Thoracic aorta endothelial cell (primary cell): ENCODE results near the gene C17orf50. TPM values are rescaled to one million over a fixed set of nuclear protein-coding genes. Genes with fewer than 3 reads are reported as not detected.

Source experiments
- total RNA-seq: library from RNA; depleted of rRNA; stranded (reverse); fragments of >200 nt; gene quantifications from 2 replicates; pipeline ENCODE4 v1.2.3, GENCODE V29; 2012

The C17orf50 gene
- total RNA-seq: not detected in 2 replicates

DNA sequence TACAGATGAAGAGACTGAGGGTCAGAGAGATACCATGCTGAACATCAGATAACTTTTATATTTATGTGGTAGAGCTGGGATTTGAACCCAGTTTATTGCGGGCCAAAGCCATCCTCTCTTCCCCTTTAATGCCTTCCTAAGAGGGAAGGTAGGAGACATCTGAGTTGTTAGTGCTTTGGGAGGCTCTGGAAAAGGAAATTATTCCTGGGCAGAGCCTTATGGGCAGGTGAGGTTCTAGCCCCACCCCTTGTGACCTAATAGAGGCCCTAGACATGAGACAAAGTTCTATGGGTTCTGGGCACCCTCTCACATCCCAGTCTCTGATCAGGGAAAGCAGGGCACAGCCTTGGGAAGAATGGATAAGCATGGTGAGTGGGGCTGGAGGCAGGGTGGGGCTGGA lies at the start of gene C17orf50:
C17orf50 (plus strand) TSS at position 301 of the 400 bp plus-strand sequence; CDS start at position 356, 55 bp downstream.

GRCh38 chr17:35731239-35731916 lies 29.3 kb upstream of the C17orf50 start, which contains the start of gene RASL10B:
Gene RASL10B (plus strand): TSS chr17:35731639. CDS start chr17:35735185, 3,546 bp downstream.

DNA sequence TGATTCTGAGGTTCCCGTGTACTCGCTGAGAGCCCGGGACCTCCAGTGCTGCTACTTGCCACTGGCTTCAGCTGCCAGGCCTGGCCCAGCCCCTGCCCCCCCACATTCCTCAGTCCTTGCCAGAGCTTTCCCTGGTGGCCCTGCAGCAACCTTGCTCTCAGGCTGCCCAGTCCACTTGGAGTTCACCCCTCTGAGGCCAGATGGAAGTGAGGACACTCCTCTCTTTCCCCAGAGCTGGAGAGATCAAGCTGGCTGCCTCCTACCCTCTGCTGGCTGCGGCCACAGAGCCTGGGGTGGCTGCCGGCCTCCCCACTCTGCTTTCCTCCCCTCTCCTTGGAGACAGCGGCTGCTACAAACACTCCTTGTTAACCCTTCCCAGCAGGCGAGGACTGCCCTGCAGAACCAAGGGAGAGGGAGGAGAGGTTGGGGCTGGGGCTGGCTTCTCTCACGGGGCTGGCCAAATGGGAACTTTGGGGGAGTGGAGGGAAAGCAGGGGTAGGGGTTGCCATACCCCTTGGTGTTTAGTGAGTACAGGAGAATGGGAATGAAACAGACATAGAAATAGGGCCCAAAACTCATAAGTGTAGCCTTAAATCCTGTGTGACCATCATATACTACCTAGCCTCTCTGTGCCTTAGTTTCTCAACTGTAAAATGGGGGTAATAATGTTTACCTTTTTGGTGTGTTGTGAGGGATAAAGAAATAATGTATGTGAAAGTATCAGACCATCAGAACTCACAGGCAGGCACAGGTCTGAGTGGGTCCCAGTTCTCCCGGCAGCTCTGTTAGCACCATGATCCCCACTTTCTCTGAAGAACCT lies 7.5 kb upstream of the C17orf50 start, which contains the start of gene GAS2L2:
GAS2L2 (minus strand) TSS at position 295 of the 820 bp plus-strand sequence. CDS start 389 bp downstream, outside the sequence.

GRCh38 chr17:35795007-35795870 lies 34.6 kb downstream of the C17orf50 start, which contains the start of gene MMP28:
Gene MMP28 (minus strand): TSS chr17:35795641. CDS start chr17:35795377, 264 bp downstream.

DNA sequence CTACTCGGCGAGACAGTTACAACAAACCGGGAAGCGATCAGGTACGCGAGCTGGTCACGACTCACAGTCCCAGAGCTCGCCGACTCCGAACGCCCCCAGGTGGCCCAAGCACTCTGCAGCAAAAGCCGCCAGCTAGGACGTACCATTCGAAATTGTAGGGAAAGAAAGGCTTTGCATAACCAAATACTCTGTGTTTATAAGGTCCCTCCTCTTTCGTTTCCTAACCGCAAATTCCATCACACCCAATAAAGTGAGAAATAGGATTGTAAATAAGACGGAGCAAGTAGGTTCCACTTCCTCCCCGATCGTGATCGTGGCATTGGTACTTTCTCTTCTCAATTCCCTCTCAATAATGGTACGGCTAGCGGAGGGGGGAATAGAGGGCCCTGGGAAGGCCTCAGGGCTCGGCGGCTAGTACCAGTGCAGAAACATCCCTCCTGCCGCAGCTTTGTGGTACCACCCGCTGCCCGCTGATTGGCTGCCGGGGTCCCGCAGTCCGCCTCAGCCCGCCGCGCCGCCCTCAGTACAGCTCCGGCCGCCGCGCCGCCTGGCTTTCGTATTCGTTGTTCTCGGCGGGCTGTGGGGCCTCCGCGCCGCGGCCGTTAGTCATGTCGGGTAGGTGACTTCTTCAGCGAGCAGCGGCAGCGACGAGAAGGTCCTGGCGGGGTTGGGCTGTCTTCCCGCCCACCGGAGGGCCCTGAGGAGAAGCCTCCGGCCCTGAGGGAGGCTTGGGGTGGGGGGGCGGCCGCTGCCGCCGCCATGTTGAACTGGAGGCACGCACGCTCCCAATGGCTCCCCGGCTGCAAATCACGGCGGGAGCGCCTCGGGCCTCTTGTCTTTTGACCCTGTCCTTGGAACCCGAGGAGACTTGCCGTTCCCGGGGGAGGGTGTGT lies 48.5 kb downstream of the C17orf50 start, which contains the start of gene TAF15:
TAF15 (plus strand) TSS at position 523 of the 893 bp plus-strand sequence; CDS start at position 609, 86 bp downstream.

Other genes starting within 250 kb of the C17orf50 start
- gene SLFN12L, start 223.2 kb upstream of the C17orf50 start, total RNA-seq: under 0.01 TPM in 1 of 2 replicates, not detected in the other
- not detected in 2 replicates for gene SLFN14, start 200.1 kb upstream of the C17orf50 start, total RNA-seq
- 4.9 and 5.3 TPM in 2 replicates for gene PEX12, start 182.3 kb upstream of the C17orf50 start, total RNA-seq
- gene AP2B1, start 173.6 kb upstream of the C17orf50 start, total RNA-seq: 172 and 218 TPM in 2 replicates
- 0.13 and 0.22 TPM in 2 replicates for gene RASL10B, start 29.2 kb upstream of the C17orf50 start, total RNA-seq
- gene GAS2L2, start 7.6 kb upstream of the C17orf50 start, total RNA-seq: not detected in 2 replicates
- 2.5 and 4.0 TPM in 2 replicates for gene MMP28, start 34.8 kb downstream of the C17orf50 start, total RNA-seq
- gene TAF15, start 48.6 kb downstream of the C17orf50 start, total RNA-seq: 96.1 and 124 TPM in 2 replicates
- gene HEATR9, start 108.0 kb downstream of the C17orf50 start, total RNA-seq: not detected in 2 replicates
- not detected in 2 replicates for gene CCL5, start 119.5 kb downstream of the C17orf50 start, total RNA-seq
- 0.40 and 0.72 TPM in 2 replicates for gene RDM1, start 169.9 kb downstream of the C17orf50 start, total RNA-seq
- gene LYZL6, start 182.8 kb downstream of the C17orf50 start, total RNA-seq: not detected in 2 replicates
- gene CCL16, start 220.6 kb downstream of the C17orf50 start, total RNA-seq: 1.1 and 1.5 TPM in 2 replicates
- gene CCL14, start 225.8 kb downstream of the C17orf50 start, total RNA-seq: 30.2 and 51.3 TPM in 2 replicates
- gene CCL15, start 240.7 kb downstream of the C17orf50 start, total RNA-seq: not detected in 2 replicates